GM20000 (cell line): ENCODE results near the gene BSN.

Experiments
- DNase-seq: peaks from one replicate; pipeline ENCODE4 v3.0.0; 2012; ENCODE audit warnings: low spot score
- TF ChIP-seq, protein P1 (sequence below): IDR thresholded peaks from 2 replicates; pipeline ENCODE4 v1.5.1; 2012; ENCODE audit warnings: mild to moderate bottlenecking, control low read depth; ENCODE audit errors: extremely low read depth, missing control alignments

Gene BSN

GRCh38 chr3:49650637-49651036 is 96.4 kb downstream of the BSN start:
- DNase-seq: no peak
- TF ChIP-seq, protein P1, sequence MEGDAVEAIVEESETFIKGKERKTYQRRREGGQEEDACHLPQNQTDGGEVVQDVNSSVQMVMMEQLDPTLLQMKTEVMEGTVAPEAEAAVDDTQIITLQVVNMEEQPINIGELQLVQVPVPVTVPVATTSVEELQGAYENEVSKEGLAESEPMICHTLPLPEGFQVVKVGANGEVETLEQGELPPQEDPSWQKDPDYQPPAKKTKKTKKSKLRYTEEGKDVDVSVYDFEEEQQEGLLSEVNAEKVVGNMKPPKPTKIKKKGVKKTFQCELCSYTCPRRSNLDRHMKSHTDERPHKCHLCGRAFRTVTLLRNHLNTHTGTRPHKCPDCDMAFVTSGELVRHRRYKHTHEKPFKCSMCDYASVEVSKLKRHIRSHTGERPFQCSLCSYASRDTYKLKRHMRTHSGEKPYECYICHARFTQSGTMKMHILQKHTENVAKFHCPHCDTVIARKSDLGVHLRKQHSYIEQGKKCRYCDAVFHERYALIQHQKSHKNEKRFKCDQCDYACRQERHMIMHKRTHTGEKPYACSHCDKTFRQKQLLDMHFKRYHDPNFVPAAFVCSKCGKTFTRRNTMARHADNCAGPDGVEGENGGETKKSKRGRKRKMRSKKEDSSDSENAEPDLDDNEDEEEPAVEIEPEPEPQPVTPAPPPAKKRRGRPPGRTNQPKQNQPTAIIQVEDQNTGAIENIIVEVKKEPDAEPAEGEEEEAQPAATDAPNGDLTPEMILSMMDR: no peak

DNA sequence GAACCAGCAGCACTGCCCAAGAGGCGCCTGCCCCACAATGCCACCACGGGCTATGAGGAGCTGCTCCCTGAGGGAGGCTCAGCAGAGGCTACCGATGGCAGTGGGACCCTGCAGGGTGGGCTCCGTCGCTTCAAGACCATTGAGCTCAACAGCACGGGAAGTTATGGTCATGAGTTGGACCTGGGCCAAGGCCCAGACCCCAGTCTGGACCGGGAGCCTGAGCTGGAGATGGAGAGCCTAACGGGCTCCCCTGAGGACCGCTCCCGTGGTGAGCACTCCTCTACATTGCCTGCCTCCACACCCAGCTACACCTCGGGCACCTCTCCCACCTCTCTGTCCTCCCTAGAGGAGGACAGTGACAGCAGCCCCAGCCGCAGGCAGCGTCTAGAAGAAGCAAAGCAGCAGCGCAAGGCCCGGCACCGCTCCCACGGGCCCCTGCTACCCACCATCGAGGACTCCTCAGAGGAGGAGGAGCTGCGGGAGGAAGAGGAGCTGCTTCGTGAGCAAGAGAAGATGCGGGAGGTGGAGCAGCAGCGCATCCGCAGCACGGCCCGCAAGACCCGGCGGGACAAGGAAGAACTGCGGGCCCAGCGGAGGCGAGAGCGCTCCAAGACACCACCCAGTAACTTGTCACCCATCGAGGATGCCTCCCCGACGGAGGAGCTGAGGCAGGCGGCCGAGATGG is 98.1 kb downstream of the BSN start:
- TF ChIP-seq, protein P1: no peak

GRCh38 chr3:49652903-49653415 is 98.7 kb downstream of the BSN start:
- no peak for DNase-seq
- TF ChIP-seq, protein P1: no peak

More for the DNA sequence above, 98.1 kb downstream of the BSN start:
- no peak for DNase-seq

DNA sequence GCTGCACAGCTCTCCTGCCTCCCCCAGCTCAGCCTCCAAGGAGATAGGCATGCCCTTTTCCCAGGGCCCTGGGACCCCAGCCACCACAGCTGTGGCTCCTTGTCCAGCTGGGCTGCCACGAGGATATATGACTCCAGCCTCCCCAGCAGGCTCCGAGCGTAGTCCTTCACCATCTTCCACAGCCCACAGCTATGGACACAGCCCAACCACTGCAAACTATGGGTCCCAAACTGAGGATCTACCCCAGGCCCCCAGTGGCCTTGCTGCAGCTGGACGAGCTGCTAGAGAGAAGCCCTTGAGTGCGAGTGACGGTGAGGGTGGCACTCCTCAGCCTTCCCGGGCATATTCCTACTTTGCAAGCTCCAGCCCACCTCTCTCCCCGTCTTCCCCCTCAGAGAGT is 99.3 kb downstream of the BSN start:
- no peak for DNase-seq
- TF ChIP-seq, protein P1: no peak

GRCh38 chr3:49654176-49654825 is 100.0 kb downstream of the BSN start:
- DNase-seq: no peak
- TF ChIP-seq, protein P1: no peak

GRCh38 chr3:49654955-49655556 is 100.8 kb downstream of the BSN start:
- TF ChIP-seq, protein P1: no peak
- DNase-seq: no peak

- TF ChIP-seq, protein P1: no peak
- DNase-seq: no peak
Observed at GRCh38 chr3:49655731-49656285, 101.5 kb downstream of the BSN start.
